Heart left ventricle (tissue), 16 donors: ENCODE measurements around the gene CKAP5. TPM values are rescaled to one million over a fixed set of nuclear protein-coding genes. Genes with fewer than 3 reads are reported as not detected.

Experiments
- ATAC-seq, 4 donors: fragments of 200-7000 bp; cut with Tn5 transposase; one replicate each; pipeline ENCODE4 v1.9.1; 2020 to 2022; ENCODE audit warnings: moderate library complexity in 4 of 4, mild to moderate bottlenecking in 3 of 4, moderate number of reproducible peaks in 1 of 4
- DNase-seq, 5 donors: peaks; one replicate each; pipeline ENCODE4 v3.0.0-alpha.2; 2020
- H3K27ac ChIP-seq, 12 donors: fragments of 200-600 bp; sonication (generic) in 4 of 12; one replicate each; pipeline versions ENCODE4 v1.5.0 to v1.8.0; 2016 to 2022; ENCODE audit warnings: mild to moderate bottlenecking in 2 of 12
- H3K27me3 ChIP-seq, 9 donors: fragments of 200-600 bp; sonication (generic) in 2 of 9; one replicate each; pipeline versions ENCODE4 v1.5.1 to v1.8.0; 2016 to 2022; ENCODE audit warnings: mild to moderate bottlenecking in 3 of 9
- H3K36me3 ChIP-seq, 9 donors: fragments of 200-600 bp; sonication (generic) in 2 of 9; one replicate each; pipeline versions ENCODE4 v1.5.0 to v1.8.0; 2018 to 2022; ENCODE audit warnings: mild to moderate bottlenecking in 2 of 9
- H3K4me1 ChIP-seq, 12 donors: fragments of 200-600 bp; sonication (generic) in 4 of 12; one replicate each; pipeline versions ENCODE4 v1.5.0 to v1.8.0; 2016 to 2022; ENCODE audit warnings: mild to moderate bottlenecking in 3 of 12
- H3K4me3 ChIP-seq, 12 donors: fragments of 200-600 bp; sonication (generic) in 4 of 12; one replicate each; pipeline versions ENCODE4 v1.5.0 to v1.8.0; 2017 to 2022; ENCODE audit warnings: mild to moderate bottlenecking in 9 of 12, moderate library complexity in 4 of 12
- H3K9me3 ChIP-seq, 12 donors: fragments of 200-600 bp; sonication (generic) in 4 of 12; one replicate each; pipeline versions ENCODE4 v1.5.0 to v1.8.0; 2016 to 2022; ENCODE audit warnings: mild to moderate bottlenecking in 1 of 12
- CTCF ChIP-seq, 12 donors: fragments of 200-600 bp; sonication (generic) in 4 of 12; IDR thresholded peaks; one replicate each; pipeline versions ENCODE4 v1.5.0 to v1.8.0; 2018 to 2022; ENCODE audit warnings: antibody characterized with exemption in 12 of 12, mild to moderate bottlenecking in 5 of 12
- POLR2A ChIP-seq, 2 donors: fragments of 450-650 bp; IDR thresholded peaks; one replicate each; pipeline ENCODE4 v1.6.1; 2017; ENCODE audit warnings: antibody characterized with exemption in 2 of 2, mild to moderate bottlenecking in 2 of 2, moderate library complexity in 2 of 2
- WGBS, 4 donors: extraction: QIAGEN DNeasy Blood & Tissue Kit in 2 of 4; methylation state at CpG; one replicate each; pipeline versions ENCODE4 v1.1.5 to v1.1.7; 2013 to 2018; 5-methylcytosine and 5-hydroxymethylcytosine counted together
- intact Hi-C, 10 donors: fragments of 100-400 bp; cut with DNase I; formaldehyde crosslinking; loops; one replicate each; pipeline versions ENCODE4 v1.11.1 to v1.14.2; 2022
- polyA plus RNA-seq, 2 donors: library from polyadenylated mRNA; stranded (reverse); fragments of 200-250 nt; gene quantifications; one replicate each; pipeline ENCODE4 v1.2.3, GENCODE V29; 2013
- total RNA-seq, 9 donors: library from RNA; depleted of rRNA in 2 of 9; stranded (reverse); fragments of >200 nt in 2 of 9; fragmentation: NEBNext Ultra II Directional in 3 of 9; extraction: Animal tissue kit (Norgen Biotek cat#: 25700) in 3 of 9; gene quantifications; one replicate each; pipeline versions ENCODE4 v1.1.0 to v1.2.4, GENCODE V29; 2016 to 2023
- donor health status: ischemic (EF 13 %, LVEDD 7.1; RV severe dilation, severe dysfunction).
- donor health status: healthy with polysubstance abuse.
- donor health status: DM: no; HTN: yes; CAD: no.
- donor health status: DM: no; HTN: no; CAD: no.
- donor health status: ischemic (EF 25% LVEDD 6.9; RV normal size, moderate dysfunction).
- donor health status: ischemic (EF 25% LVEDD 5.7; RV mildly dilated, moderate dysfunction).
- donor health status: healthy.
- donor health status: DM: yes; HTN: yes; CAD: no.
- donor health status: ischemic (EF 35%, LVEDD 5.7; RV mildly dilated, moderate dysfunction).
- donor health status: nonischemic (EF 11% LVEDD 7.7; RV severe dilation, severe dysfunction).
- donor health status: DM: yes; HTN: yes; CAD: no.
- donor health status: PGD.
- donor health status: ischemic (EF 29% LVEDD 5.4; RV normal size, mild dysfunction).
- donor health status: nonischemic (EF 23%, LVEDD 6.1; RV moderate dilation, normal function).

The CKAP5 gene
- total and polyA plus RNA-seq, 11 donors: 12.3 to 108 (median 67.6) TPM

- TF ChIP-seq POLR2A (IDR thresholded peaks at IDR 0.05): no peak
- TF ChIP-seq CTCF (IDR thresholded peaks at IDR 0.05): no peak
- H3K36me3 ChIP-seq: peaks cover 0 to 81% (median 54%) of the 10 kb centered on the region in 9 donors
- WGBS, 4 donors: 87 to 98% (median 97%) methylated on average over 10 of the region's 10 CpGs
- DNase-seq (no peak), ATAC-seq (no peak)
- no peaks in the 10 kb centered on the region for H3K27me3 ChIP-seq
- H3K9me3 ChIP-seq: no peaks in the 10 kb centered on the region
- no peak overlapping the region for H3K27ac ChIP-seq
- no peak overlapping the region for H3K4me3 ChIP-seq
- no peaks in the 10 kb centered on the region for H3K4me1 ChIP-seq
- intact Hi-C loops: no loop called here
Observed at GRCh38 chr11:46879056-46879585, 33.0 kb upstream of the CKAP5 start.

GRCh38 chr11:46877580-46877979, 31.5 kb upstream of the CKAP5 start:
- no peaks in the 10 kb centered on the region for H3K27me3 ChIP-seq
- no peaks in the 10 kb centered on the region for H3K9me3 ChIP-seq
- TF ChIP-seq CTCF (IDR thresholded peaks at IDR 0.05): no peak
- TF ChIP-seq POLR2A (IDR thresholded peaks at IDR 0.05): no peak
- intact Hi-C loops: no loop called here
- no peak overlapping the region for H3K4me3 ChIP-seq
- H3K4me1 ChIP-seq: no peaks in the 10 kb centered on the region
- 95 to 100% (median 98%) methylated on average over 1 of the region's 1 CpG for WGBS, 4 donors
- DNase-seq (no peak), ATAC-seq (no peak)
- H3K27ac ChIP-seq: no peak overlapping the region
- peaks cover 0 to 82% (median 57%) of the 10 kb centered on the region in 9 donors for H3K36me3 ChIP-seq

GRCh38 chr11:46876471-46876870, 30.4 kb upstream of the CKAP5 start:
- no peaks in the 10 kb centered on the region for H3K9me3 ChIP-seq
- DNase-seq (no peak), ATAC-seq (no peak)
- H3K4me1 ChIP-seq: no peaks in the 10 kb centered on the region
- H3K4me3 ChIP-seq: no peak overlapping the region
- no peaks in the 10 kb centered on the region for H3K27me3 ChIP-seq
- intact Hi-C loops: no loop called here
- peaks cover 0 to 85% (median 60%) of the 10 kb centered on the region in 9 donors for H3K36me3 ChIP-seq
- 92 to 97% (median 93%) methylated on average over 11 of the region's 11 CpGs for WGBS, 4 donors
- no peak overlapping the region for H3K27ac ChIP-seq
- TF ChIP-seq CTCF (IDR thresholded peaks at IDR 0.05) (no peak), POLR2A (IDR thresholded peaks at IDR 0.05) (no peak)

GRCh38 chr11:46874586-46874985, 28.5 kb upstream of the CKAP5 start:
- DNase-seq (no peak), ATAC-seq (no peak)
- 93 to 94% (median 93%) methylated on average over 6 of the region's 6 CpGs for WGBS, 4 donors
- intact Hi-C loops: no loop called here
- Histone ChIP-seq H3K27ac (no peak overlapping the region), H3K4me3 (no peak overlapping the region), H3K36me3 (peaks cover 0 to 94% (median 65%) of the 10 kb centered on the region in 9 donors), H3K9me3 (no peaks in the 10 kb centered on the region), H3K27me3 (no peaks in the 10 kb centered on the region), H3K4me1 (no peaks in the 10 kb centered on the region)
- TF ChIP-seq POLR2A (IDR thresholded peaks at IDR 0.05) (no peak), CTCF (IDR thresholded peaks at IDR 0.05) (no peak)
